Measurements from ENCODE around the gene QRICH2. TPM values are rescaled to one million over a fixed set of nuclear protein-coding genes. Genes with fewer than 3 reads are reported as not detected.
"Not testable (repeated sequence)": the region's sequence is repeated elsewhere in the genome, so short reads cannot be mapped to it uniquely, and the experiment has no call there.

QRICH2 gene
- total RNA-seq, 1 donor from 2014 or later = 18.5 TPM

- Mint-ChIP-seq H3K4me1 (ENCODE audit: low read depth) (peaks cover 14% of the 10 kb centered on the region), H3K9me3 (ENCODE audit: low read depth) (peaks cover under 1% of the 10 kb centered on the region), H3K4me3 (ENCODE audit: low read depth) (no peak overlapping the region), H3K27me3 (no peaks in the 10 kb centered on the region), H3K36me3 (ENCODE audit: insufficient read depth) (no peaks in the 10 kb centered on the region), H3K27ac (peak overlapping the region; percentile 88)
- no peak for DNase-seq (ENCODE audit: low spot score, unreplicated experiment)
- TF ChIP-seq CTCF (IDR thresholded peaks at IDR 0.05; ENCODE audit: unreplicated experiment) = no peak
Measured at GRCh38 chr17:76251478-76252039, 56.5 kb downstream of the QRICH2 start.

- DNase-seq (ENCODE audit: low spot score, unreplicated experiment) = no peak
- TF ChIP-seq CTCF (IDR thresholded peaks at IDR 0.05; ENCODE audit: unreplicated experiment) = no peak
- Mint-ChIP-seq H3K36me3 (ENCODE audit: insufficient read depth) (no peaks in the 10 kb centered on the region), H3K4me3 (ENCODE audit: low read depth) (no peak overlapping the region), H3K9me3 (ENCODE audit: low read depth) (no peaks in the 10 kb centered on the region), H3K27ac (no peak overlapping the region), H3K4me1 (ENCODE audit: low read depth) (peaks cover 23% of the 10 kb centered on the region), H3K27me3 (no peaks in the 10 kb centered on the region)
Measured at GRCh38 chr17:76250141-76250540, 57.9 kb downstream of the QRICH2 start.

GRCh38 chr17:76248013-76248782 lies 59.9 kb downstream of the QRICH2 start:
- Mint-ChIP-seq H3K36me3 (ENCODE audit: insufficient read depth) (no peaks in the 10 kb centered on the region), H3K27me3 (peaks cover 3% of the 10 kb centered on the region), H3K4me3 (ENCODE audit: low read depth) (no peak overlapping the region), H3K9me3 (ENCODE audit: low read depth) (no peaks in the 10 kb centered on the region), H3K27ac (peak overlapping the region; percentile 35), H3K4me1 (ENCODE audit: low read depth) (peaks cover 26% of the 10 kb centered on the region)
- no peak for DNase-seq (ENCODE audit: low spot score, unreplicated experiment)
- no peak for TF ChIP-seq CTCF (IDR thresholded peaks at IDR 0.05; ENCODE audit: unreplicated experiment)

- DNase-seq (ENCODE audit: low spot score, unreplicated experiment) = no peak
- no peak for TF ChIP-seq CTCF (IDR thresholded peaks at IDR 0.05; ENCODE audit: unreplicated experiment)
- H3K4me3 Mint-ChIP-seq (ENCODE audit: low read depth) = no peak overlapping the region
- peaks cover 20% of the 10 kb centered on the region for H3K4me1 Mint-ChIP-seq (ENCODE audit: low read depth)
- H3K27ac Mint-ChIP-seq = no peak overlapping the region
- no peaks in the 10 kb centered on the region for H3K9me3 Mint-ChIP-seq (ENCODE audit: low read depth)
- peaks cover 6% of the 10 kb centered on the region for H3K27me3 Mint-ChIP-seq
- no peaks in the 10 kb centered on the region for H3K36me3 Mint-ChIP-seq (ENCODE audit: insufficient read depth)
Measured at GRCh38 chr17:76247304-76247703, 60.8 kb downstream of the QRICH2 start.

- H3K4me3 Mint-ChIP-seq (ENCODE audit: low read depth) = no peak overlapping the region
- H3K27me3 Mint-ChIP-seq = peaks cover 6% of the 10 kb centered on the region
- DNase-seq (ENCODE audit: low spot score, unreplicated experiment) = no peak
- H3K27ac Mint-ChIP-seq = peak overlapping the region; percentile 78
- H3K9me3 Mint-ChIP-seq (ENCODE audit: low read depth) = no peaks in the 10 kb centered on the region
- no peak for TF ChIP-seq CTCF (IDR thresholded peaks at IDR 0.05; ENCODE audit: unreplicated experiment)
- peaks cover 15% of the 10 kb centered on the region for H3K4me1 Mint-ChIP-seq (ENCODE audit: low read depth)
- no peaks in the 10 kb centered on the region for H3K36me3 Mint-ChIP-seq (ENCODE audit: insufficient read depth)
Measured at GRCh38 chr17:76246080-76247066, 61.7 kb downstream of the QRICH2 start.

GRCh38 chr17:76244721-76245120 lies 63.4 kb downstream of the QRICH2 start:
- not testable (repeated sequence) for H3K9me3 Mint-ChIP-seq (ENCODE audit: low read depth); H3K4me3 Mint-ChIP-seq (ENCODE audit: low read depth); H3K36me3 Mint-ChIP-seq (ENCODE audit: insufficient read depth); H3K27me3 Mint-ChIP-seq; H3K27ac Mint-ChIP-seq; DNase-seq (ENCODE audit: low spot score, unreplicated experiment)
- peaks cover 21% of the 10 kb centered on the region for H3K4me1 Mint-ChIP-seq (ENCODE audit: low read depth)
